ENCODE measurements around the gene SHC4.
"Not testable (repeated sequence)": the region's sequence is repeated elsewhere in the genome, so short reads cannot be mapped to it uniquely, and the experiment has no call there.

SHC4 gene

GRCh38 chr15:48800811-48801455, 162.8 kb downstream of the SHC4 start:
- no peak overlapping the region for H3K4me3 ChIP-seq (ENCODE audit: low read depth, low read length)
- no peak overlapping the region for H3K9ac ChIP-seq (ENCODE audit: low read depth, low read length)
- H3K4me1 ChIP-seq (ENCODE audit: control insufficient read depth, insufficient read depth, low read length), result no peaks in the 10 kb centered on the region
- H3K36me3 ChIP-seq (ENCODE audit: control insufficient read depth, insufficient read depth, low read length), result no peaks in the 10 kb centered on the region
- H3K27me3 ChIP-seq (ENCODE audit: control insufficient read depth, insufficient read depth, low read length), result no peaks in the 10 kb centered on the region
- no peaks in the 10 kb centered on the region for H3K9me3 ChIP-seq (ENCODE audit: control insufficient read depth, insufficient read depth, low read length)

- Histone ChIP-seq H3K4me3 (ENCODE audit: low read depth, low read length) (no peak overlapping the region), H3K4me1 (ENCODE audit: control insufficient read depth, insufficient read depth, low read length) (no peaks in the 10 kb centered on the region), H3K27me3 (ENCODE audit: control insufficient read depth, insufficient read depth, low read length) (no peaks in the 10 kb centered on the region), H3K9ac (ENCODE audit: low read depth, low read length) (no peak overlapping the region), H3K9me3 (ENCODE audit: control insufficient read depth, insufficient read depth, low read length) (no peaks in the 10 kb centered on the region), H3K36me3 (ENCODE audit: control insufficient read depth, insufficient read depth, low read length) (no peaks in the 10 kb centered on the region)
These were observed 163.5 kb downstream of the SHC4 start for GRCh38 chr15:48800245-48800644.

- no peaks in the 10 kb centered on the region for H3K4me1 ChIP-seq (ENCODE audit: control insufficient read depth, insufficient read depth, low read length)
- H3K9ac ChIP-seq (ENCODE audit: low read depth, low read length), result no peak overlapping the region
- no peaks in the 10 kb centered on the region for H3K9me3 ChIP-seq (ENCODE audit: control insufficient read depth, insufficient read depth, low read length)
- H3K4me3 ChIP-seq (ENCODE audit: low read depth, low read length), result no peak overlapping the region
- no peaks in the 10 kb centered on the region for H3K27me3 ChIP-seq (ENCODE audit: control insufficient read depth, insufficient read depth, low read length)
- no peaks in the 10 kb centered on the region for H3K36me3 ChIP-seq (ENCODE audit: control insufficient read depth, insufficient read depth, low read length)
These were observed 165.4 kb downstream of the SHC4 start for GRCh38 chr15:48798319-48798718.

DNA sequence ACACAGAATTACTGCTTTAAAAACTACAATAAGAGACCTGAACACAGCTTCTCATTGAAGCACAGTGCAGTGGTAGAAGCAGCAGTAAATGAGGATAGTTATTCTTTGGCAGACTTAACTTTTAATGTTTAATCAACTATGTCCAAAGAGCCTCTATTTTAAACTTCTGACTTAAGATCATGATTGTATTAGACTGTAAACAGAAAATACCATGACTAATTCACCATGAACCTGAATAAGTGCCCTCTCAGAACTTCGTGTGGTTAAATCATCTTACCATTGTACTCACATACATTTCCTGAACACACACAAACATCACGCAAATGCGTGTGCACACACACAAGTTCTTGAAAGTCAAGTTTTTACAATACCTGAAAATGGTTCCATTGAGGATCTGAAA, 166.8 kb downstream of the SHC4 start:
- H3K36me3 ChIP-seq (ENCODE audit: control insufficient read depth, insufficient read depth, low read length), result no peaks in the 10 kb centered on the region
- no peaks in the 10 kb centered on the region for H3K27me3 ChIP-seq (ENCODE audit: control insufficient read depth, insufficient read depth, low read length)
- H3K4me1 ChIP-seq (ENCODE audit: control insufficient read depth, insufficient read depth, low read length), result no peaks in the 10 kb centered on the region
- H3K4me3 ChIP-seq (ENCODE audit: low read depth, low read length), result no peak overlapping the region
- H3K9me3 ChIP-seq (ENCODE audit: control insufficient read depth, insufficient read depth, low read length), result no peaks in the 10 kb centered on the region
- no peak overlapping the region for H3K9ac ChIP-seq (ENCODE audit: low read depth, low read length)

DNA sequence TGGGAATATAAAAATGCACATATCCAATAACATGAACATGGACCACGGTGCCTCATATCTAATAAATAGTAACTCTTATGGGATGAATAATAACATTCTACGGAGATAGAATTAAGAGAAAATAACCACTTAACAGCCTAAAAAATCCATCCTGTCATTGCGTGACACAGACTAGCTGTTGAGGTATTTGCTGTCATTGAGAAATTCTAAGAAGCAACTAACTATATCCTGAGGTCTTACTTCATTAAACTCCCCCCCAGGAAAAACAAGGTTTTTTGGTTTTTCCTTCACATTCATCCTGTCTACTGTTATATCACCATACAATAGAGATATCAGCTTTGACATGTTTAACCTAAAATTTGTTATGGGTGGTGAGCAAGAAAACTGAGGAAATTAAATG, 167.2 kb downstream of the SHC4 start:
- Histone ChIP-seq H3K9ac (ENCODE audit: low read depth, low read length) (no peak overlapping the region), H3K36me3 (ENCODE audit: control insufficient read depth, insufficient read depth, low read length) (no peaks in the 10 kb centered on the region), H3K27me3 (ENCODE audit: control insufficient read depth, insufficient read depth, low read length) (no peaks in the 10 kb centered on the region), H3K4me1 (ENCODE audit: control insufficient read depth, insufficient read depth, low read length) (no peaks in the 10 kb centered on the region), H3K4me3 (ENCODE audit: low read depth, low read length) (no peak overlapping the region), H3K9me3 (ENCODE audit: control insufficient read depth, insufficient read depth, low read length) (no peaks in the 10 kb centered on the region)

DNA sequence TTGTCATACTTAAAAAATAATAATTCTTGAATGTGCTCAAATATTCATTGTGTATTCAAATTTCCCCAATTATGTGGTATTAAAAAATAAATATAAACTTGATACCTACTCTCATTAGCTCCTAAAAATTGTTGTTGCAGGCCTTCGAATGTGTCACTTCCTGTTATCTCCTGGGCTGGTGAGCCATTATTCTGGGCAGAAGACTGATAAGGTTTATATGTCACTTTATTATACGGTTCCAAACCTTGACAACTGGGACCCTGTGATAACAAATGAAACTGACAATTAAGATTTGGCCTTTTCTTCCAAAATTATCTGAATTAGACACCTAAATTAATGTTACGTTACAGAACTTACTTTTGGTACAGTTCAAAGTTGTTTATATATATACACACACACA, 167.8 kb downstream of the SHC4 start:
- no peaks in the 10 kb centered on the region for H3K27me3 ChIP-seq (ENCODE audit: control insufficient read depth, insufficient read depth, low read length)
- H3K9ac ChIP-seq (ENCODE audit: low read depth, low read length), result no peak overlapping the region
- no peak overlapping the region for H3K4me3 ChIP-seq (ENCODE audit: low read depth, low read length)
- H3K36me3 ChIP-seq (ENCODE audit: control insufficient read depth, insufficient read depth, low read length), result no peaks in the 10 kb centered on the region
- H3K4me1 ChIP-seq (ENCODE audit: control insufficient read depth, insufficient read depth, low read length), result no peaks in the 10 kb centered on the region
- no peaks in the 10 kb centered on the region for H3K9me3 ChIP-seq (ENCODE audit: control insufficient read depth, insufficient read depth, low read length)

GRCh38 chr15:48794697-48795134, 169.0 kb downstream of the SHC4 start:
- H3K27me3 ChIP-seq (ENCODE audit: control insufficient read depth, insufficient read depth, low read length), result no peaks in the 10 kb centered on the region
- no peak overlapping the region for H3K9ac ChIP-seq (ENCODE audit: low read depth, low read length)
- H3K36me3 ChIP-seq (ENCODE audit: control insufficient read depth, insufficient read depth, low read length), result no peaks in the 10 kb centered on the region
- H3K9me3 ChIP-seq (ENCODE audit: control insufficient read depth, insufficient read depth, low read length), result no peaks in the 10 kb centered on the region
- no peaks in the 10 kb centered on the region for H3K4me1 ChIP-seq (ENCODE audit: control insufficient read depth, insufficient read depth, low read length)
- H3K4me3 ChIP-seq (ENCODE audit: low read depth, low read length), result no peak overlapping the region

- Histone ChIP-seq H3K27me3 (ENCODE audit: control insufficient read depth, insufficient read depth, low read length) (no peaks in the 10 kb centered on the region), H3K36me3 (ENCODE audit: control insufficient read depth, insufficient read depth, low read length) (no peaks in the 10 kb centered on the region), H3K9me3 (ENCODE audit: control insufficient read depth, insufficient read depth, low read length) (no peaks in the 10 kb centered on the region)
These were observed 171.3 kb downstream of the SHC4 start for GRCh38 chr15:48792408-48792807.

DNA sequence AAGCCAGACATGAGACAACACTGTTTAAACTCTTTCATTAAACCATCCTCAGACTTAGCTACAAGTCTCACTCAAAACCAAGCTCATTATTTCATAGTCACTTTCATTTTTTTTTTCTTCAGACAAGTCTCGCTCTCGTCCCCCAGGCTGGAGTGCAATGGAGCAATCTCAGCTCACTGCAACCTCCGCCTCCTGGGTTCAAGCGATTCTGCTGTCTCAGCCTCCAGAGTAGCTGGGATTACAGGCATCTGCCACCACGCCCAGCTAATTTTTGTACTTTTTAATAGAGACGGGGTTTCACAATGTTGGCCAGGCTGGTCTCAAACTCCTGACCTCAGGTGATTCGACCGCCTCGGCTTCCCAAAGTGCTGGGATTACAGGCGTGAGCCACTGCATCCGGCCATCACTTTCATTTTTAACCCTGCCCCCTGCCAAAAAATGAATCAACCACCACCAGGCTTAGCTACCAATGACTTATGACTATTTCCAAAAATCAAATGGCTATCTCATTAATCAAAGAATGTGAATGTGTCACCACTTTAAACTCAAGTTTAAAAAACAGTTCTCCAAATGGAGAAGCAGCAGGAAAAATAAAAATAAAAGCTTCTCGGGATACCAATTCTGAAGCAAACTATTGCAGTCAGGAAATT, 173.1 kb downstream of the SHC4 start:
- not testable (repeated sequence) for H3K4me1 ChIP-seq (ENCODE audit: control insufficient read depth, insufficient read depth, low read length); H3K36me3 ChIP-seq (ENCODE audit: control insufficient read depth, insufficient read depth, low read length); H3K9me3 ChIP-seq (ENCODE audit: control insufficient read depth, insufficient read depth, low read length); H3K9ac ChIP-seq (ENCODE audit: low read depth, low read length); H3K4me3 ChIP-seq (ENCODE audit: low read depth, low read length); H3K27me3 ChIP-seq (ENCODE audit: control insufficient read depth, insufficient read depth, low read length)

More at GRCh38 chr15:48792408-48792807, 171.3 kb downstream of the SHC4 start:
- Histone ChIP-seq H3K9ac (ENCODE audit: low read depth, low read length) (no peak overlapping the region), H3K4me3 (ENCODE audit: low read depth, low read length) (no peak overlapping the region), H3K4me1 (ENCODE audit: control insufficient read depth, insufficient read depth, low read length) (no peaks in the 10 kb centered on the region)

GRCh38 chr15:48785712-48786111, 178.0 kb downstream of the SHC4 start:
- Histone ChIP-seq H3K9ac (ENCODE audit: low read depth, low read length) (no peak overlapping the region), H3K4me3 (ENCODE audit: low read depth, low read length) (no peak overlapping the region), H3K9me3 (ENCODE audit: control insufficient read depth, insufficient read depth, low read length) (no peaks in the 10 kb centered on the region), H3K4me1 (ENCODE audit: control insufficient read depth, insufficient read depth, low read length) (no peaks in the 10 kb centered on the region), H3K36me3 (ENCODE audit: control insufficient read depth, insufficient read depth, low read length) (peaks cover 5% of the 10 kb centered on the region), H3K27me3 (ENCODE audit: control insufficient read depth, insufficient read depth, low read length) (no peaks in the 10 kb centered on the region)

GRCh38 chr15:48785195-48785594, 178.5 kb downstream of the SHC4 start:
- Histone ChIP-seq H3K27me3 (ENCODE audit: control insufficient read depth, insufficient read depth, low read length) (no peaks in the 10 kb centered on the region), H3K9ac (ENCODE audit: low read depth, low read length) (no peak overlapping the region), H3K36me3 (ENCODE audit: control insufficient read depth, insufficient read depth, low read length) (peaks cover 5% of the 10 kb centered on the region), H3K4me3 (ENCODE audit: low read depth, low read length) (no peak overlapping the region), H3K9me3 (ENCODE audit: control insufficient read depth, insufficient read depth, low read length) (no peaks in the 10 kb centered on the region), H3K4me1 (ENCODE audit: control insufficient read depth, insufficient read depth, low read length) (no peaks in the 10 kb centered on the region)

DNA sequence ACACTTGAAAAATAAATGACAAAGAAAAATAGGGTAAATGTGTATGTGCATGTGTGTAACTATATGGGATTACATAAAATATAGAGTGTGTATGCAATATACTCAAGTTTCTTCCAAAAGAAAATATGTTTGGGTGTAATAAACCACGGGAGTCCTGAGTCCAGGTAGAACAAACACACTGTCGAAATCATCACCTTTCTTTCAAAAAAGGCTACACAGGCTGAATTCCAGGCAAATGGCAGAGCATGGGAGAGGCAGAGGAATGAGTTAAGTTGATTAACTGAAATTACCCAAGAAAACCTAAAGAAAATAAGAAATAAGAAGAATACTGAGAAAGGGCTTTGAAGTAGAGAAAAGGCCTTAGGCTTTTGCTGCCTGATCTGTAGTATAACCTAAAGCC, 179.0 kb downstream of the SHC4 start:
- Histone ChIP-seq H3K9ac (ENCODE audit: low read depth, low read length) (no peak overlapping the region), H3K9me3 (ENCODE audit: control insufficient read depth, insufficient read depth, low read length) (no peaks in the 10 kb centered on the region), H3K27me3 (ENCODE audit: control insufficient read depth, insufficient read depth, low read length) (no peaks in the 10 kb centered on the region), H3K36me3 (ENCODE audit: control insufficient read depth, insufficient read depth, low read length) (peaks cover 5% of the 10 kb centered on the region), H3K4me3 (ENCODE audit: low read depth, low read length) (no peak overlapping the region), H3K4me1 (ENCODE audit: control insufficient read depth, insufficient read depth, low read length) (no peaks in the 10 kb centered on the region)
